Dermis blood vessel endothelial cell (primary cell): ENCODE results near the gene LARP4B. TPM values are rescaled to one million over a fixed set of nuclear protein-coding genes. Genes with fewer than 3 reads are reported as not detected.
A peak's percentile ranks its signal among the peaks of the same experiment; 100 is the strongest.

Experiments used
- DNase-seq: peaks from one replicate; pipeline ENCODE4 v3.0.0; 2010
- total RNA-seq: library from RNA; depleted of rRNA; stranded (reverse); fragments of >200 nt; gene quantifications from 2 replicates; pipeline ENCODE4 v1.2.3, GENCODE V29; 2014

The LARP4B gene
- total RNA-seq, 1 donor from 2014 or later: 23.5 TPM

- no peak for DNase-seq
Measured at GRCh38 chr10:822661-823367, 108.7 kb downstream of the LARP4B start.

GRCh38 chr10:822197-822596, 109.3 kb downstream of the LARP4B start:
- DNase-seq: no peak

GRCh38 chr10:821322-821721, 110.2 kb downstream of the LARP4B start:
- no peak for DNase-seq

- DNase-seq: no peak
Measured at GRCh38 chr10:819816-820215, 111.7 kb downstream of the LARP4B start.

- peak; percentile 63 for DNase-seq
Measured at GRCh38 chr10:819326-819725, 112.2 kb downstream of the LARP4B start.

GRCh38 chr10:818526-819220, 112.8 kb downstream of the LARP4B start:
- peak; percentile 39 for DNase-seq

- no peak for DNase-seq
Measured at GRCh38 chr10:818010-818409, 113.5 kb downstream of the LARP4B start.

GRCh38 chr10:817371-817770, 114.1 kb downstream of the LARP4B start:
- no peak for DNase-seq

GRCh38 chr10:816958-817357, 114.5 kb downstream of the LARP4B start:
- DNase-seq: peak; percentile 21

- DNase-seq: no peak
Measured at GRCh38 chr10:816091-816477, 115.4 kb downstream of the LARP4B start.

GRCh38 chr10:815338-816090, 116.0 kb downstream of the LARP4B start:
- no peak for DNase-seq

- no peak for DNase-seq
Measured at GRCh38 chr10:814536-815302, 116.8 kb downstream of the LARP4B start.

GRCh38 chr10:813286-813685, 118.2 kb downstream of the LARP4B start:
- DNase-seq: no peak

- DNase-seq: no peak
Measured at GRCh38 chr10:812787-813186, 118.7 kb downstream of the LARP4B start.

GRCh38 chr10:811379-812175, 119.9 kb downstream of the LARP4B start:
- no peak for DNase-seq

GRCh38 chr10:810351-810846, 121.1 kb downstream of the LARP4B start:
- DNase-seq: peak; percentile 45

- no peak for DNase-seq
Measured at GRCh38 chr10:809671-810350, 121.7 kb downstream of the LARP4B start.

GRCh38 chr10:807958-808353, 123.5 kb downstream of the LARP4B start:
- no peak for DNase-seq

- DNase-seq: no peak
Measured at GRCh38 chr10:807163-807957, 124.1 kb downstream of the LARP4B start.

GRCh38 chr10:806451-807162, 124.9 kb downstream of the LARP4B start:
- DNase-seq: no peak
